GM18519 (cell line): ENCODE results near the gene ALG1L2.
A peak's percentile ranks its signal among the peaks of the same experiment; 100 is the strongest.
"Not testable (repeated sequence)": the region's sequence is repeated elsewhere in the genome, so short reads cannot be mapped to it uniquely, and the experiment has no call there.

Source experiments
- ATAC-seq: cut with Tn5 transposase; IDR thresholded peaks from one replicate; pipeline ENCODE4 v1.9.1; 2021; ENCODE audit warnings: mild to moderate bottlenecking, moderate library complexity; ENCODE audit not compliant: unreplicated experiment, low FRiP score

ALG1L2 gene

GRCh38 chr3:130091958-130092357 lies 10.3 kb downstream of the ALG1L2 start:
- no peak for ATAC-seq

GRCh38 chr3:130093741-130094391 lies 12.2 kb downstream of the ALG1L2 start:
- ATAC-seq: no peak

- ATAC-seq: not testable (repeated sequence)
Measured at GRCh38 chr3:130094491-130094941, 12.9 kb downstream of the ALG1L2 start.

- not testable (repeated sequence) for ATAC-seq
Measured at GRCh38 chr3:130095858-130096257, 14.2 kb downstream of the ALG1L2 start.

- not testable (repeated sequence) for ATAC-seq
Measured at GRCh38 chr3:130097096-130097495, 15.5 kb downstream of the ALG1L2 start.

GRCh38 chr3:130097690-130098638 lies 16.3 kb downstream of the ALG1L2 start:
- ATAC-seq: not testable (repeated sequence)

- ATAC-seq: not testable (repeated sequence)
Measured at GRCh38 chr3:130098639-130099385, 17.2 kb downstream of the ALG1L2 start.

GRCh38 chr3:130102545-130102944 lies 20.9 kb downstream of the ALG1L2 start:
- ATAC-seq: not testable (repeated sequence)

GRCh38 chr3:130104191-130104590 lies 22.6 kb downstream of the ALG1L2 start:
- ATAC-seq: not testable (repeated sequence)

- not testable (repeated sequence) for ATAC-seq
Measured at GRCh38 chr3:130107333-130107995, 25.8 kb downstream of the ALG1L2 start.

- not testable (repeated sequence) for ATAC-seq
Measured at GRCh38 chr3:130108836-130109585, 27.4 kb downstream of the ALG1L2 start.

- ATAC-seq: not testable (repeated sequence)
Measured at GRCh38 chr3:130110386-130111169, 28.9 kb downstream of the ALG1L2 start.

GRCh38 chr3:130111185-130111864 lies 29.7 kb downstream of the ALG1L2 start:
- ATAC-seq: peak; percentile 95

- peak; percentile 40 for ATAC-seq
Measured at GRCh38 chr3:130111865-130112747, 30.5 kb downstream of the ALG1L2 start.

GRCh38 chr3:130112748-130113073 lies 31.1 kb downstream of the ALG1L2 start:
- ATAC-seq: not testable (repeated sequence)

- not testable (repeated sequence) for ATAC-seq
Measured at GRCh38 chr3:130115400-130115799, 33.8 kb downstream of the ALG1L2 start.

- ATAC-seq: no peak
Measured at GRCh38 chr3:130117933-130118332, 36.3 kb downstream of the ALG1L2 start.
